ENCODE data around the gene TMEM86A.
"Not testable (repeated sequence)": the region's sequence is repeated elsewhere in the genome, so short reads cannot be mapped to it uniquely, and the experiment has no call there.

TMEM86A gene

GRCh38 chr11:18698341-18699268 is at the start of gene TMEM86A:
TMEM86A (plus strand) TSS chr11:18698779; CDS start chr11:18698887, 108 bp downstream.
- DNase-seq (ENCODE audit: low spot score) (peak; percentile 98), FAIRE-seq (peak; percentile 9)

GRCh38 chr11:18650353-18650752 is 48.2 kb upstream of the TMEM86A start:
- FAIRE-seq (no peak), DNase-seq (ENCODE audit: low spot score) (no peak)

GRCh38 chr11:18650859-18651557 is 47.6 kb upstream of the TMEM86A start:
- no peak for FAIRE-seq
- peak; percentile 16 for DNase-seq (ENCODE audit: low spot score)

- DNase-seq (ENCODE audit: low spot score) (no peak), FAIRE-seq (no peak)
Observed at GRCh38 chr11:18657673-18658072, 40.9 kb upstream of the TMEM86A start.

- not testable (repeated sequence) for DNase-seq (ENCODE audit: low spot score); FAIRE-seq
Observed at GRCh38 chr11:18665353-18665872, 33.2 kb upstream of the TMEM86A start.

DNA sequence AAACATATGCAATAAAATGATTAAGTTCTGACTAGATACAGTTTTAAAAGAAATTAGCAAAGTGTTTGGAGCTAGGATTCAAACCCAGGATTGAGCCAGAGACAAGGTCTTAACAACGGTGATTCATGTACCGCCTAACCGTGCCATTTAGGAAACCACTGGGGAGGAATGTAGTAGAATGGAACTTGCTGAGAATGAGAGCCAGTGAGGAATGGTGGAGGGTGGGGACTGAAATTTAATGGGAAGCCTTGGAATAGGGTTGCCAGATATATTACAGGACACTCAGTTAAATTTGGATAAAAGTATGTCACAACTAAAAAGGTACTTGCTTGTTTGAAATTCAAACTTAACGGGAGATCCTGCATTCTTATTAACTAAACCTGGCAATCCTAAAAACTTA is 30.4 kb upstream of the TMEM86A start:
- no peak for DNase-seq (ENCODE audit: low spot score)

DNA sequence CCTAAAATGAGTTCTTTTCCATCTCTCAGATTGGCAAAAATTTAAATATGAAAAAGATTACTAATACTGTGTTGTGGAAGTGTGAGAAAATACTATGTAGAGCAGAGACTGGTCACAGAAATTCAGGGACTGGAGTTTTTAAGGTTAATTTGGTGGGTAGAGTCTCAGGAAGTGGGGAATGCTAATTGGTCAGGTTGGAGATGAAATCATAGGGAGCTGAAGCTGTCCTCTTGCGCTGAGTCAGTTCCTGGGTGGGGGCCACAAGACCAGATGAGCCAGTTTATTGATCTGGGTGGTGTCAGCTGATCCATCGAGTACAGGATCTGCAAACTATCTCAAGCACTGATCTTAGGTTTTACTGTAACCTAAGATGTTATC is 29.4 kb upstream of the TMEM86A start:
- FAIRE-seq, result no peak
- DNase-seq (ENCODE audit: low spot score), result no peak

More for the DNA sequence above, 30.4 kb upstream of the TMEM86A start:
- no peak for FAIRE-seq

- DNase-seq (ENCODE audit: low spot score), result no peak
- no peak for FAIRE-seq
Observed at GRCh38 chr11:18669711-18670110, 28.9 kb upstream of the TMEM86A start.

DNA sequence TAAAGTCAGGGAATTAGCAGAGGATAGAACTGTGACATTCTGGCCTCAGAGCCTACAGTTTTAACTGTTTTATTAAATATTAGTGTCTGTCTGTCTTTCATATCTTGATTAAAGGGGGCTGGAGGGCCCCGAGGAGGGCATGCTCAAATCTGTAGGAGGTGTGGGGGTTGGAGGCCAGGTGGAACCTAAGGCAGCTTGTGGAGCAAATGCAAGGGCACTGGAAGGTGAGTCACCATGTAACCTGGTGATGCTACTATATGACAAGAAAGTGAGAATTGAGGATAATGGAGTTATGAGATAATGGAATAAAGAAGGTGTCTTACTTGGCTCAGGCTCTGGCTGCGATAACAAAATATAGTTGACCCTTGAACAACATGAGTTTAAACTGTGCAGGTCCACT is 27.3 kb upstream of the TMEM86A start:
- no peak for DNase-seq (ENCODE audit: low spot score)

DNA sequence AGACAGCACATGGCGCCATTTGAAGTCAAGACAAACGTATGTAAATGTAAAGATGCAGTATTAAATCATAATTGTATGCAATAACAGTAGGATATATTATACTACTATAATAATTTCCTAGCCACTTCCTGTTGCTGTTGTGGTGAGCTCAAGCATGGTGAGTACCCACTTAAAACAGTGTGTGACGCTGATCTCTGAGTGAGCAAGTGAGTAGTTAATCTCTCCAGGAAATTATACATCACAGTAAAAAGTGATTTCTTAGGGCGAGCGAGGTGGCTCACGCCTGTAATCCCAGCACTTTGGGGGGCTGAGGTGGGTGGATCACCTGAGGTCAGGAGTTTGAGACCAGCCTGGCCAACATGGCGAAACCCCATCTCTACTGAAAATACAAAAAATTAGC is 26.4 kb upstream of the TMEM86A start:
- DNase-seq (ENCODE audit: low spot score); FAIRE-seq: not testable (repeated sequence)

More for the DNA sequence above, 27.3 kb upstream of the TMEM86A start:
- FAIRE-seq, result no peak

- no peak for DNase-seq (ENCODE audit: low spot score)
- no peak for FAIRE-seq
Observed at GRCh38 chr11:18676803-18677202, 21.8 kb upstream of the TMEM86A start.

- FAIRE-seq (no peak), DNase-seq (ENCODE audit: low spot score) (no peak)
Observed at GRCh38 chr11:18677560-18677959, 21.0 kb upstream of the TMEM86A start.

DNA sequence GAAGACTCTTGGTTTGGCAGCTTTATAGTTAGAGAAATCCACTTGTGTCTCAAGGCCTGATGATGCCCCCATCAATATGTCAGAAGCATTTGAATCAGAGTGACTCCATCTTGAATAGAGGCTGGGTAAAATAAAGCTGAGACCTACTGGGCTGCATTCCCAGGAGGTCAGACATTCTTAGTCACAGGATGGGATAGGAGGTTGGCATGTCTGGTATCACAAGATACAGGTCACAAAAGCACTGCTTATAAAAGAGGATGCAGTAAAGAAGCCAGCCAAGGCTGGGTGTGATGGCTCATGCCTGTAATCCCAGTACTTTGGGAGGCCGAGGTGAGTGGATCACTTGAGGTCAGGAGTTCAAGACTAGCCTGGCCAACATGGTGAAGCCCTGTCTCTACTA is 16.6 kb upstream of the TMEM86A start:
- not testable (repeated sequence) for FAIRE-seq; DNase-seq (ENCODE audit: low spot score)

GRCh38 chr11:18682466-18682865 is 16.1 kb upstream of the TMEM86A start:
- FAIRE-seq, result no peak
- DNase-seq (ENCODE audit: low spot score), result no peak

DNA sequence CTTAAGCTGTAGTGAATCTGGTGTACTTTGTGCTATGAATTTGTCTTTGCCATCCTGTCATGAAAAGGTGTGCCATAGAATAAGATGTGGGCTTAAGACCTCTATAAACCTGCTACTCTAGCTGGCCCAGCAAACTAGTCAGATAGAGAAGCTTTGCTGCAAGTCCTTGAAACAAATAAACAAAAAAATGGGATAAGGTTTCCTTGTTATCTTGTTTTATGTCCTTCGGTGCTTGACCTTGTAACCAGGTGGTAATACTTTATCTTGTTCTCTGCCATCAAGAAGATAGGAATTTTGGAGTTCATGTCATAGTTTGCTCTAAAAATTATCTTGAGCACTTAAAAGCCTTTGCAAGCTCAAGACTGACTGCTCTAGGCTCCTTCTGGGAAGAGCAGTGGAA is 14.3 kb upstream of the TMEM86A start:
- DNase-seq (ENCODE audit: low spot score) (no peak), FAIRE-seq (no peak)

DNA sequence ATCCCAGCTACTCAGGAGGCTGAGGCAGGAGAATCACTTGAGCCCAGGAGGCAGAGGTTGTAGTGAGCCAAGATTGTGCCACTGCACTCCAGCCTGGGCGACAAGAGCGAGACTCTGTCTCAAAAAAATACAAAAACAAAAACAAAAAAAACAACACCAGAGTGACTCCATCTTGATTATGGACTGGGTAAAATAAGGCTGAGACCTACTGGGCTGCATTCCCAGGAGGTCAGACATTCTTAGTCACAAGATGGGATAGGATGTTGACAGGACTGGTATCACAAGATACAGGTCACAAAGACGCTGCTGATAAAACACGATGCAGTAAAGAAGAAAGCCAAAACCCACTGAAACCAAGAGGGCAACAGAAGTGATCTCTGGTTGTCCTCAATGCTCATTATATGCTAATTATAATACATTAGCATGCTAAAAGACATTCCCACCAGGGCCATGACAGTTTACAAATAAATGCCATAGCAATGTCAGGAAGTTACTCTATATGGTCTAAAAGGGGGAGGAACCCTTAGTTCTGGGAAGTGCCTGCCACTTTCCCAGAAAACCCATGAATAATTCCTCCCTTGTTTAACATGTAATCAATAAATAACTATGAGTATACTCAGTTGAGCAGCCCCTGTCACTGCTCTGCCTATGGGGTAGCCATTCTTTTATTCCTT is 7.0 kb upstream of the TMEM86A start:
- FAIRE-seq; DNase-seq (ENCODE audit: low spot score): not testable (repeated sequence)

DNA sequence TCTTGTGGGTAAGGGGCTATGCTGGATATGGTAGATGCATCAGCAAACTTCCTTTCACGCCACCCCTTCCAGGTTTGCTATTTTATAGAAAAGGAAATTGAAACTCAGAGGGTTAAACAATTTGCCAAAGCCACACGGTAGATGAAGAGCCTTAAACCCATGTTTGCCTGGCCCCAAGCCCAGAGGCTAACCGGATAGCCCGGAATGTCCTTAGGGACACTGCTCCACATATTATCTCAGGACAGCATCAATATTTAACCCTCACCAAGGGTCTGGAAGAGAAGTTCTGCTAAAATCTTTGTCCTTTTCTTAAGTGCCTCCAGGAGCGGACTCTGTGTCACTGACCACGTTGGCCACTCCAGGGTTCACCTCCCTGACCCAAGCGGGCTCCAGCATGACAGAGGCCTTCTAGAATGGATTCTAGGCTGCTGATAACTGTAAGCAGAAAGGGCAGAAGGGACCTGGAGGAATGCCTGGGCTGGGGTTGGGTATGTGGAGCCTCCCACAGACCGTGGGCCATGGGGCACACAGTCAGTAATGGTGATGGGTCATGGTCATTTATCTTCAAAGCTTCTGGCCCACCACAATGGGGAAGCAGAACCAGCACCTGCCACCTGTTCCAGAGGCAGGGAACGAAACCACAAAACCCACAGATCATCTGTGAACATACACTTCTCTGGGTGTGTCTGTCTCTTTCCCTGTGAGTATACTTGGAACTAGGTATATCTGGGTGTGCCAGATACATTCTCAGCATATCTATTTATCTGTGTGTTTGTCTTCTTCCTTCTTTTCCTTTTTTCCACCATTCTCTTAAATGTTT is 5.4 kb upstream of the TMEM86A start:
- DNase-seq (ENCODE audit: low spot score), result no peak
- FAIRE-seq, result no peak

- no peak for DNase-seq (ENCODE audit: low spot score)
- FAIRE-seq, result no peak
Observed at GRCh38 chr11:18696638-18697225, 1.8 kb upstream of the TMEM86A start.

GRCh38 chr11:18697576-18697975 is 1.0 kb upstream of the TMEM86A start:
- no peak for FAIRE-seq
- no peak for DNase-seq (ENCODE audit: low spot score)

- DNase-seq (ENCODE audit: low spot score), result no peak
Observed at GRCh38 chr11:18699269-18699596, 654 bp downstream of the TMEM86A start.

More at GRCh38 chr11:18699269-18699596, 654 bp downstream of the TMEM86A start:
- FAIRE-seq, result no peak
